Osteoblast (primary cell): Measurements from ENCODE around the gene NGF. TPM values are rescaled to one million over a fixed set of nuclear protein-coding genes. Genes with fewer than 3 reads are reported as not detected.

Experiments
- DNase-seq: peaks from one replicate; pipeline ENCODE4 v3.0.0; 2011; ENCODE audit warnings: low spot score, mixed read lengths; ENCODE audit not compliant: insufficient read length; ENCODE audit errors: missing footprints
- H2AFZ ChIP-seq: 2 replicates; pipeline ENCODE4 v1.6.0; 2011; ENCODE audit warnings: mild to moderate bottlenecking, low read length
- H3K27ac ChIP-seq: 2 replicates; pipeline ENCODE4 v1.5.1; 2011; ENCODE audit warnings: mild to moderate bottlenecking, low read depth, low read length, moderate library complexity
- H3K27me3 ChIP-seq: 2 replicates; pipeline ENCODE4 v1.6.0; 2012; ENCODE audit warnings: mild to moderate bottlenecking, control low read depth, inconsistent platforms, low read length, moderate library complexity; ENCODE audit not compliant: insufficient read depth
- H3K36me3 ChIP-seq: 2 replicates; pipeline ENCODE4 v1.5.1; 2011; ENCODE audit warnings: mild to moderate bottlenecking, low read length, control low read depth, moderate library complexity; ENCODE audit not compliant: insufficient read depth
- H3K4me1 ChIP-seq: 2 replicates; pipeline ENCODE4 v1.5.1; 2011; ENCODE audit warnings: mild to moderate bottlenecking, low read length, control low read depth, moderate library complexity; ENCODE audit not compliant: insufficient read depth
- H3K4me2 ChIP-seq: 2 replicates; pipeline ENCODE4 v1.6.0; 2011; ENCODE audit warnings: mild to moderate bottlenecking, low read length; ENCODE audit not compliant: insufficient read depth
- H3K4me3 ChIP-seq: fragments of 200-600 bp; sonication (generic); 3 replicates; pipeline ENCODE4 v1.5.1; 2012; ENCODE audit warnings: mild to moderate bottlenecking, low read length, inconsistent platforms; ENCODE audit not compliant: insufficient read depth
- H3K79me2 ChIP-seq: 2 replicates; pipeline ENCODE4 v1.6.0; 2012; ENCODE audit warnings: mild to moderate bottlenecking, low read length, control low read depth, inconsistent platforms; ENCODE audit not compliant: insufficient read depth
- H3K9me3 ChIP-seq: 2 replicates; pipeline ENCODE4 v1.5.1; 2011; ENCODE audit warnings: low read depth, low read length, control low read depth
- H4K20me1 ChIP-seq: 2 replicates; pipeline ENCODE4 v1.6.0; 2012; ENCODE audit warnings: mild to moderate bottlenecking, low read length, control low read depth; ENCODE audit not compliant: insufficient read depth
- total RNA-seq: library from RNA; depleted of rRNA; stranded (reverse); fragments of >200 nt; gene quantifications from 2 replicates; pipeline ENCODE4 v1.2.3, GENCODE V29; 2012
- TF ChIP-seq, protein P1 (sequence below): IDR thresholded peaks from 2 replicates; pipeline ENCODE4 v1.5.1; 2011; ENCODE audit warnings: mild to moderate bottlenecking, low read depth, low read length, moderate library complexity; ENCODE audit errors: extremely low read depth

Gene NGF
- total RNA-seq, 1 donor = 6.2 TPM

- Histone ChIP-seq H3K4me3 (no peak overlapping the region), H3K27me3 (no peaks in the 10 kb centered on the region), H3K36me3 (no peaks in the 10 kb centered on the region), H3K4me2 (no peak overlapping the region), H3K9me3 (peaks cover 5% of the 10 kb centered on the region), H3K27ac (no peak overlapping the region), H4K20me1 (no peaks in the 10 kb centered on the region), H2AFZ (no peak overlapping the region), H3K79me2 (no peaks in the 10 kb centered on the region), H3K4me1 (peaks cover 24% of the 10 kb centered on the region)
- TF ChIP-seq, protein P1, sequence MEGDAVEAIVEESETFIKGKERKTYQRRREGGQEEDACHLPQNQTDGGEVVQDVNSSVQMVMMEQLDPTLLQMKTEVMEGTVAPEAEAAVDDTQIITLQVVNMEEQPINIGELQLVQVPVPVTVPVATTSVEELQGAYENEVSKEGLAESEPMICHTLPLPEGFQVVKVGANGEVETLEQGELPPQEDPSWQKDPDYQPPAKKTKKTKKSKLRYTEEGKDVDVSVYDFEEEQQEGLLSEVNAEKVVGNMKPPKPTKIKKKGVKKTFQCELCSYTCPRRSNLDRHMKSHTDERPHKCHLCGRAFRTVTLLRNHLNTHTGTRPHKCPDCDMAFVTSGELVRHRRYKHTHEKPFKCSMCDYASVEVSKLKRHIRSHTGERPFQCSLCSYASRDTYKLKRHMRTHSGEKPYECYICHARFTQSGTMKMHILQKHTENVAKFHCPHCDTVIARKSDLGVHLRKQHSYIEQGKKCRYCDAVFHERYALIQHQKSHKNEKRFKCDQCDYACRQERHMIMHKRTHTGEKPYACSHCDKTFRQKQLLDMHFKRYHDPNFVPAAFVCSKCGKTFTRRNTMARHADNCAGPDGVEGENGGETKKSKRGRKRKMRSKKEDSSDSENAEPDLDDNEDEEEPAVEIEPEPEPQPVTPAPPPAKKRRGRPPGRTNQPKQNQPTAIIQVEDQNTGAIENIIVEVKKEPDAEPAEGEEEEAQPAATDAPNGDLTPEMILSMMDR = no peak
- DNase-seq = no peak
Measured at GRCh38 chr1:115261496-115261895, 76.6 kb downstream of the NGF start.

GRCh38 chr1:115258302-115258866, 79.7 kb downstream of the NGF start:
- H3K4me2 ChIP-seq = no peak overlapping the region
- no peak for DNase-seq
- H2AFZ ChIP-seq = no peak overlapping the region
- H3K9me3 ChIP-seq = peaks cover 5% of the 10 kb centered on the region
- peaks cover 14% of the 10 kb centered on the region for H3K4me1 ChIP-seq
- no peaks in the 10 kb centered on the region for H3K27me3 ChIP-seq
- no peaks in the 10 kb centered on the region for H3K36me3 ChIP-seq
- TF ChIP-seq, protein P1 = no peak
- H4K20me1 ChIP-seq = no peaks in the 10 kb centered on the region
- no peaks in the 10 kb centered on the region for H3K79me2 ChIP-seq
- H3K4me3 ChIP-seq = no peak overlapping the region
- H3K27ac ChIP-seq = peak overlapping the region; percentile 59

DNA sequence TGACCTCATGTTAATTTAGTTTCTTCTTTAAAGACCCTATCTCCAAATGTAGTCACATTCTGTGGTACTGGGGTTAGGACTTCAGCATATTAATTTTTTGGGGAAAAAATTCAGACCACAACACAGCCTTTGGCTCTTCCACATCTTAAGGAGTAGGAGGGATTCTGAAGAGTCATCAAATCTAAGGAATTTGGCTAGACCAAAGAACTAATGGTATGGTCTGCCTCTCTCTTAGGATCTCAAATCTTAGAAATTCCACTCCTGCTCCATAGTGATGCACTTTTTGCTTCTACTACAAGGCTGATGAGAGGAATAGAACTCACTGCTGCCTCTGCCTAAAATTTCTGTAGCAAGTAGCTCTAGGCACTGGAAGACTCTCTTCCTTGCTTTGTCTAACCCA, 80.5 kb downstream of the NGF start:
- H3K4me1 ChIP-seq = peaks cover 12% of the 10 kb centered on the region

GRCh38 chr1:115255154-115255553, 82.9 kb downstream of the NGF start:
- Histone ChIP-seq H3K4me2 (no peak overlapping the region), H2AFZ (no peak overlapping the region), H3K79me2 (no peaks in the 10 kb centered on the region), H3K27ac (no peak overlapping the region), H3K4me3 (no peak overlapping the region), H3K9me3 (peaks cover 5% of the 10 kb centered on the region), H3K27me3 (no peaks in the 10 kb centered on the region), H4K20me1 (no peaks in the 10 kb centered on the region), H3K36me3 (no peaks in the 10 kb centered on the region), H3K4me1 (peaks cover 26% of the 10 kb centered on the region)
- no peak for DNase-seq
- TF ChIP-seq, protein P1 = no peak

More for the DNA sequence above, 80.5 kb downstream of the NGF start:
- Histone ChIP-seq H3K4me3 (no peak overlapping the region), H4K20me1 (no peaks in the 10 kb centered on the region), H3K36me3 (no peaks in the 10 kb centered on the region), H2AFZ (no peak overlapping the region), H3K79me2 (no peaks in the 10 kb centered on the region), H3K4me2 (no peak overlapping the region), H3K27me3 (no peaks in the 10 kb centered on the region), H3K9me3 (peaks cover 5% of the 10 kb centered on the region), H3K27ac (peak overlapping the region; percentile 59)
- DNase-seq = no peak
- TF ChIP-seq, protein P1 = no peak
